H9 (cell line): Measurements from ENCODE around the gene PIK3C2A. TPM values are rescaled to one million over a fixed set of nuclear protein-coding genes. Genes with fewer than 3 reads are reported as not detected.

Experiments
- DNase-seq: peaks from one replicate; pipeline ENCODE4 v3.0.0-alpha.2; 2017
- H2AFZ ChIP-seq: one replicate; pipeline ENCODE4 v1.6.1; 2013; ENCODE audit warnings: mild to moderate bottlenecking, low read length, control low read depth, moderate library complexity
- H2AK5ac ChIP-seq: 2 replicates; pipeline ENCODE4 v1.6.1; 2013; ENCODE audit warnings: low read length, control low read depth, mixed read lengths; ENCODE audit not compliant: insufficient read length
- H2BK120ac ChIP-seq: one replicate; pipeline ENCODE4 v1.6.1; 2013; ENCODE audit warnings: low read depth, mild to moderate bottlenecking, low read length, control low read depth, inconsistent platforms; ENCODE audit not compliant: poor library complexity, severe bottlenecking
- H2BK12ac ChIP-seq: 2 replicates; pipeline ENCODE4 v1.6.1; 2013; ENCODE audit warnings: low read length, control low read depth, mixed read lengths, low read depth; ENCODE audit not compliant: insufficient read length
- H2BK15ac ChIP-seq: 2 replicates; pipeline ENCODE4 v1.6.1; 2013; ENCODE audit warnings: low read depth, low read length, control low read depth
- H2BK20ac ChIP-seq: one replicate; pipeline ENCODE4 v1.6.1; 2013; ENCODE audit warnings: low read depth, mild to moderate bottlenecking, low read length, control low read depth, inconsistent platforms; ENCODE audit not compliant: poor library complexity, severe bottlenecking
- H2BK5ac ChIP-seq: 2 replicates; pipeline ENCODE4 v1.6.1; 2013; ENCODE audit warnings: low read length, control low read depth, mixed read lengths; ENCODE audit not compliant: insufficient read length
- H3K14ac ChIP-seq: 2 replicates; pipeline ENCODE4 v1.6.1; 2013; ENCODE audit warnings: low read length, control low read depth; ENCODE audit not compliant: insufficient read depth
- H3K18ac ChIP-seq: 2 replicates; pipeline ENCODE4 v1.6.1; 2013; ENCODE audit warnings: low read depth, mild to moderate bottlenecking, mixed read lengths, low read length, control low read depth; ENCODE audit not compliant: insufficient read length
- H3K23ac ChIP-seq: 2 replicates; pipeline ENCODE4 v1.6.1; 2013; ENCODE audit warnings: low read length, control low read depth, mixed read lengths, low read depth; ENCODE audit not compliant: insufficient read length
- H3K23me2 ChIP-seq: 2 replicates; pipeline ENCODE4 v1.6.1; 2013; ENCODE audit warnings: low read depth, mild to moderate bottlenecking, mixed read lengths, low read length, control low read depth; ENCODE audit not compliant: insufficient read length, poor library complexity, severe bottlenecking
- H3K27ac ChIP-seq: 2 replicates; pipeline ENCODE4 v1.5.1; 2013; ENCODE audit warnings: low read length, control low read depth, mixed read lengths, low read depth; ENCODE audit not compliant: insufficient read length
- H3K27me3 ChIP-seq: 2 replicates; pipeline ENCODE4 v1.6.1; 2013; ENCODE audit warnings: low read length, control low read depth, inconsistent platforms; ENCODE audit not compliant: insufficient read depth
- H3K4ac ChIP-seq: 2 replicates; pipeline ENCODE4 v1.6.1; 2013; ENCODE audit warnings: low read depth, mild to moderate bottlenecking, control low read depth, inconsistent platforms, low read length, moderate library complexity
- H3K4me1 ChIP-seq: 2 replicates; pipeline ENCODE4 v1.6.1; 2013; ENCODE audit warnings: low read length, control low read depth, inconsistent platforms; ENCODE audit not compliant: insufficient read depth
- H3K4me2 ChIP-seq: 2 replicates; pipeline ENCODE4 v1.6.1; 2013; ENCODE audit warnings: low read length, control low read depth, mixed read lengths; ENCODE audit not compliant: insufficient read length, insufficient read depth
- H3K56ac ChIP-seq: 2 replicates; pipeline ENCODE4 v1.6.1; 2013; ENCODE audit warnings: low read depth, mild to moderate bottlenecking, mixed read lengths, low read length, control low read depth; ENCODE audit not compliant: insufficient read length
- H3K79me1 ChIP-seq: 2 replicates; pipeline ENCODE4 v1.6.1; 2013; ENCODE audit warnings: low read depth, mild to moderate bottlenecking, moderate library complexity, low read length, control low read depth, inconsistent platforms; ENCODE audit not compliant: insufficient read depth, poor library complexity, severe bottlenecking
- H3K79me2 ChIP-seq: 2 replicates; pipeline ENCODE4 v1.6.1; 2013; ENCODE audit warnings: low read length, control low read depth, inconsistent platforms; ENCODE audit not compliant: insufficient read depth
- H3K9ac ChIP-seq: 2 replicates; pipeline ENCODE4 v1.6.1; 2013; ENCODE audit warnings: low read length, control low read depth, mixed read lengths; ENCODE audit not compliant: insufficient read length; ENCODE audit errors: extremely low read depth
- H3K9me3 ChIP-seq: one replicate; pipeline ENCODE4 v1.6.1; 2013; ENCODE audit warnings: low read depth, low read length, inconsistent platforms; ENCODE audit not compliant: control insufficient read depth
- H3T11ph ChIP-seq: one replicate; pipeline ENCODE4 v1.6.1; 2013; ENCODE audit warnings: mild to moderate bottlenecking, low read length, control low read depth, inconsistent platforms
- H4K20me1 ChIP-seq: one replicate; pipeline ENCODE4 v1.6.1; 2013; ENCODE audit not compliant: control insufficient read depth, insufficient read length, insufficient read depth
- H4K5ac ChIP-seq: 2 replicates; pipeline ENCODE4 v1.6.1; 2013; ENCODE audit warnings: low read depth, mild to moderate bottlenecking, mixed read lengths, low read length, control low read depth; ENCODE audit not compliant: insufficient read length
- H4K8ac ChIP-seq: replicated peaks from 2 replicates; pipeline ENCODE4 v1.6.1; 2013; ENCODE audit warnings: low read length, control low read depth, mixed read lengths, low read depth; ENCODE audit not compliant: insufficient read length
- H4K91ac ChIP-seq: 2 replicates; pipeline ENCODE4 v1.6.1; 2013; ENCODE audit warnings: low read depth, mild to moderate bottlenecking, moderate library complexity, mixed read lengths, low read length, control low read depth; ENCODE audit not compliant: insufficient read length
- H3K27ac Mint-ChIP-seq, 3 experiments: 2 replicates in 2 of 3; 3 replicates in 1 of 3; pipeline ENCODE4 v1.8.0; 2020 to 2021; ENCODE audit warnings: mixed read lengths in 3 of 3, mild to moderate bottlenecking in 1 of 3, moderate library complexity in 1 of 3
- H3K27me3 Mint-ChIP-seq: 2 replicates; pipeline ENCODE4 v1.8.0; 2021; ENCODE audit warnings: low read depth, mild to moderate bottlenecking, moderate library complexity, mixed read lengths
- H3K36me3 Mint-ChIP-seq, 3 experiments: 2 replicates in 2 of 3; 3 replicates in 1 of 3; pipeline ENCODE4 v1.8.0; 2020 to 2021; ENCODE audit warnings: low read depth in 3 of 3, mixed read lengths in 3 of 3; ENCODE audit not compliant: insufficient read depth in 1 of 3
- H3K4me1 Mint-ChIP-seq, 2 experiments: 2 replicates each; pipeline ENCODE4 v1.8.0; 2020; ENCODE audit warnings: mixed read lengths in 2 of 2
- H3K4me3 Mint-ChIP-seq, 2 experiments: 2 replicates in 1 of 2; 3 replicates in 1 of 2; pipeline ENCODE4 v1.8.0; 2020 to 2021; ENCODE audit warnings: mild to moderate bottlenecking in 2 of 2, mixed read lengths in 2 of 2, moderate library complexity in 1 of 2
- H3K9me3 Mint-ChIP-seq, 2 experiments: 2 replicates in 1 of 2; 3 replicates in 1 of 2; pipeline ENCODE4 v1.8.0; 2020; ENCODE audit warnings: mild to moderate bottlenecking in 2 of 2, mixed read lengths in 2 of 2, moderate library complexity in 1 of 2
- CTCF ChIP-seq: fragments of 200-600 bp; sonication (generic); conservative IDR thresholded peaks from 3 replicates; pipeline ENCODE4 v1.8.0; 2021; ENCODE audit warnings: antibody characterized with exemption, mild to moderate bottlenecking
- total RNA-seq: library from RNA; stranded (reverse); gene quantifications from 2 replicates; pipeline ENCODE4 v1.2.1, GENCODE V29; 2021

Gene PIK3C2A
- total RNA-seq, 1 experiment from 2014 or later: 82.6 TPM

- H3K4me1 Mint-ChIP-seq: peaks cover 4 to 6% of the 10 kb centered on the region in 2 experiments
- no peak overlapping the region for H4K8ac ChIP-seq
- no peak overlapping the region for H3K18ac ChIP-seq
- H3K9me3 ChIP-seq: no peaks in the 10 kb centered on the region
- H3K79me1 ChIP-seq: no peaks in the 10 kb centered on the region
- H4K91ac ChIP-seq: no peak overlapping the region
- no peaks in the 10 kb centered on the region for H3K79me2 ChIP-seq
- no peaks in the 10 kb centered on the region for H3K27me3 Mint-ChIP-seq
- no peak for DNase-seq
- no peak overlapping the region for H3K27ac ChIP-seq
- H4K20me1 ChIP-seq: no peaks in the 10 kb centered on the region
- no peak overlapping the region for H3K56ac ChIP-seq
- no peak overlapping the region for H3K27ac Mint-ChIP-seq
- H3K14ac ChIP-seq: no peak overlapping the region
- no peak for TF ChIP-seq CTCF
- H2BK12ac ChIP-seq: no peak overlapping the region
- H3K4me2 ChIP-seq: no peak overlapping the region
- no peak overlapping the region for H3K4me3 Mint-ChIP-seq
- no peak overlapping the region for H2BK15ac ChIP-seq
- H4K5ac ChIP-seq: no peak overlapping the region
- H3K4ac ChIP-seq: no peak overlapping the region
- no peak overlapping the region for H3K23ac ChIP-seq
- no peak overlapping the region for H2AFZ ChIP-seq
- H2BK120ac ChIP-seq: no peak overlapping the region
- peaks cover 9 to 11% of the 10 kb centered on the region in 2 experiments; a peak in 4 of 5 replicates for H3K9me3 Mint-ChIP-seq
- H3K4me1 ChIP-seq: no peaks in the 10 kb centered on the region
- no peaks in the 10 kb centered on the region for H3K23me2 ChIP-seq
- no peak overlapping the region for H2AK5ac ChIP-seq
- H3K27me3 ChIP-seq: no peaks in the 10 kb centered on the region
- H3K9ac ChIP-seq: no peak overlapping the region
- no peak overlapping the region for H2BK20ac ChIP-seq
- peaks cover 12 to 26% (median 21%) of the 10 kb centered on the region in 3 experiments for H3K36me3 Mint-ChIP-seq
- H2BK5ac ChIP-seq: no peak overlapping the region
- no peak overlapping the region for H3T11ph ChIP-seq
Measured at GRCh38 chr11:17214338-17214737, 6.6 kb upstream of the PIK3C2A start.
